HepG2 (cell line): ENCODE measurements around the gene PSD. TPM values are rescaled to one million over a fixed set of nuclear protein-coding genes. Genes with fewer than 3 reads are reported as not detected.

Source experiments
- HOXA5 ChIP-seq: sonication (generic); formaldehyde crosslinking; IDR thresholded peaks from 2 replicates; pipeline ENCODE4 v1.4.0; 2020; ENCODE audit warnings: missing genetic modification reagents
- JUND ChIP-seq: sonication (generic); formaldehyde crosslinking; IDR thresholded peaks from 2 replicates; pipeline ENCODE4 v1.8.0; 2022; ENCODE audit warnings: mild to moderate bottlenecking, missing genetic modification reagents
- KMT2B ChIP-seq: IDR thresholded peaks from 2 replicates; pipeline ENCODE4 v1.6.1; 2016; ENCODE audit warnings: missing genetic modification reagents, missing compliant biosample characterization
- REL ChIP-seq: sonication (generic); formaldehyde crosslinking; conservative IDR thresholded peaks from 2 replicates; pipeline ENCODE4 v1.8.0; 2022; ENCODE audit warnings: mild to moderate bottlenecking, missing genetic modification reagents, moderate library complexity
- SRSF4 ChIP-seq: fragments of 200-400 bp; formaldehyde crosslinking; IDR thresholded peaks from one replicate; pipeline ENCODE4 v1.6.1; 2018; ENCODE audit warnings: mild to moderate bottlenecking, low read depth, low read length, moderate library complexity; ENCODE audit not compliant: poor library complexity, severe bottlenecking
- TGIF2 ChIP-seq: IDR thresholded peaks from 2 replicates; pipeline ENCODE4 v1.6.1; 2016; ENCODE audit warnings: control low read depth, missing compliant biosample characterization
- ZNF724P ChIP-seq: sonication (generic); formaldehyde crosslinking; IDR thresholded peaks from 2 replicates; pipeline ENCODE4 v1.8.0; 2022; ENCODE audit warnings: missing genetic modification reagents, borderline replicate concordance
- polyA plus RNA-seq, 8 experiments: library from polyadenylated mRNA; depleted of rRNA in 3 of 8; stranded (reverse) in 7 of 8; unstranded in 1 of 8; fragments of >200 nt; fragmentation: Illumina TruSeq in 4 of 8; extraction: Trizol in 4 of 8; gene quantifications; 2 replicates each; pipeline versions ENCODE4 v1.2.1 to v1.2.3, GENCODE V29; 2011 to 2016; ENCODE audit warnings: low read depth in 4 of 8, missing spikeins in 1 of 8, mixed read lengths in 1 of 8; ENCODE audit not compliant: insufficient read depth in 1 of 8
- total RNA-seq, 5 experiments: library from RNA; depleted of rRNA; stranded (reverse); fragments of >200 nt; fragmentation: Illumina TruSeq; extraction: Trizol; gene quantifications; 2 replicates each; pipeline ENCODE4 v1.2.3, GENCODE V29; 2016; ENCODE audit warnings: low read depth in 1 of 5
- TF ChIP-seq, protein P1 (sequence below): sonication (generic); formaldehyde crosslinking; IDR thresholded peaks from 2 replicates; pipeline ENCODE4 v1.4.0; 2020; ENCODE audit warnings: missing genetic modification reagents, borderline replicate concordance
- TF ChIP-seq, protein P2 (sequence below): sonication (generic); formaldehyde crosslinking; IDR thresholded peaks from 2 replicates; pipeline ENCODE4 v1.5.1; 2020; ENCODE audit warnings: mild to moderate bottlenecking, moderate library complexity, missing genetic modification reagents

PSD gene
- total and polyA plus RNA-seq, 2 of the 13 experiments (the other 11 are each of a cell fraction or from before 2014, with no cell fraction given) = 0.35 to 0.58 TPM

DNA sequence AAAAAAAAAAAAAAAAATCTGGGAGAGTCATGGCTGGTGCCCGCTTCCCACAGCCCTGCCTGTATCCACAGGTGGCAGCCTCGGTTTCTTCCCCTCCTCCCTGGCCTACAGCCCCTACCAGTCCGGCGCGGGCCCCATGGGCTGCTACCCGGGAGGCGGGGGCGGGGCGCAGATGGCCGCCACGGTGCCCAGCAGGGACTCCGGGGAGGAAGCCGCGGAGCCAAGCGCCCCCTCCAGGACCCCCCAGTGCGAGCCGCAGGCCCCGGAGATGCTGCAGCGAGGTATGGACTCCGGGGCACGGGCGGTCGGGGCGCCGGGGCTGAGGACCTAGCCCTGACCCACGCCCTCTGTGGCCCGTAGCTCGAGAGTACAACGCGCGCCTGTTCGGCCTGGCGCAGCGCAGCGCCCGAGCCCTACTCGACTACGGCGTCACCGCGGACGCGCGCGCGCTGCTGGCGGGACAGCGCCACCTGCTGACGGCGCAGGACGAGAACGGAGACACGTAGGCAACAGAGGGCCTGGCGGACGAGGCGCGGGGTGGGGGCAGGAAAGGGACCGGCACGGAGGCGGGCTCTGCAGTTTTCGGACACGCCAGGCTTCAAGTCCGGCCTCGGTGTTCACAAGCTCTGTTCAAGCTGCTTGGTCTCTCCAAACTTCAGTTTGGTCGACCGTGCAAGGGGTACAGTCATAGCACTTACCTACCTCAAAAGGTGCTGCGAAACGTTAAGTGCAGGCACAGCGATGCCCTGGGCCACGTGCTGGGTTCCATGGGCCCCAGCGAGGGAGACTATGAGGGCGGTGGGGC, 19.2 kb downstream of the PSD start (continued):
- TF ChIP-seq, protein P1, sequence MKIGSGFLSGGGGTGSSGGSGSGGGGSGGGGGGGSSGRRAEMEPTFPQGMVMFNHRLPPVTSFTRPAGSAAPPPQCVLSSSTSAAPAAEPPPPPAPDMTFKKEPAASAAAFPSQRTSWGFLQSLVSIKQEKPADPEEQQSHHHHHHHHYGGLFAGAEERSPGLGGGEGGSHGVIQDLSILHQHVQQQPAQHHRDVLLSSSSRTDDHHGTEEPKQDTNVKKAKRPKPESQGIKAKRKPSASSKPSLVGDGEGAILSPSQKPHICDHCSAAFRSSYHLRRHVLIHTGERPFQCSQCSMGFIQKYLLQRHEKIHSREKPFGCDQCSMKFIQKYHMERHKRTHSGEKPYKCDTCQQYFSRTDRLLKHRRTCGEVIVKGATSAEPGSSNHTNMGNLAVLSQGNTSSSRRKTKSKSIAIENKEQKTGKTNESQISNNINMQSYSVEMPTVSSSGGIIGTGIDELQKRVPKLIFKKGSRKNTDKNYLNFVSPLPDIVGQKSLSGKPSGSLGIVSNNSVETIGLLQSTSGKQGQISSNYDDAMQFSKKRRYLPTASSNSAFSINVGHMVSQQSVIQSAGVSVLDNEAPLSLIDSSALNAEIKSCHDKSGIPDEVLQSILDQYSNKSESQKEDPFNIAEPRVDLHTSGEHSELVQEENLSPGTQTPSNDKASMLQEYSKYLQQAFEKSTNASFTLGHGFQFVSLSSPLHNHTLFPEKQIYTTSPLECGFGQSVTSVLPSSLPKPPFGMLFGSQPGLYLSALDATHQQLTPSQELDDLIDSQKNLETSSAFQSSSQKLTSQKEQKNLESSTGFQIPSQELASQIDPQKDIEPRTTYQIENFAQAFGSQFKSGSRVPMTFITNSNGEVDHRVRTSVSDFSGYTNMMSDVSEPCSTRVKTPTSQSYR (CRISPR knock-in tag) = peak; percentile 46
- TF ChIP-seq KMT2B (CRISPR knock-in tag) = peak; percentile 84
- TF ChIP-seq JUND (CRISPR knock-in tag) = no peak
- TF ChIP-seq ZNF724P (CRISPR knock-in tag) = no peak
- 0 out of 2 replicates have a peak, but pooled peaks have one; percentile 48 for TF ChIP-seq TGIF2 (CRISPR knock-in tag)
- TF ChIP-seq, protein P2, sequence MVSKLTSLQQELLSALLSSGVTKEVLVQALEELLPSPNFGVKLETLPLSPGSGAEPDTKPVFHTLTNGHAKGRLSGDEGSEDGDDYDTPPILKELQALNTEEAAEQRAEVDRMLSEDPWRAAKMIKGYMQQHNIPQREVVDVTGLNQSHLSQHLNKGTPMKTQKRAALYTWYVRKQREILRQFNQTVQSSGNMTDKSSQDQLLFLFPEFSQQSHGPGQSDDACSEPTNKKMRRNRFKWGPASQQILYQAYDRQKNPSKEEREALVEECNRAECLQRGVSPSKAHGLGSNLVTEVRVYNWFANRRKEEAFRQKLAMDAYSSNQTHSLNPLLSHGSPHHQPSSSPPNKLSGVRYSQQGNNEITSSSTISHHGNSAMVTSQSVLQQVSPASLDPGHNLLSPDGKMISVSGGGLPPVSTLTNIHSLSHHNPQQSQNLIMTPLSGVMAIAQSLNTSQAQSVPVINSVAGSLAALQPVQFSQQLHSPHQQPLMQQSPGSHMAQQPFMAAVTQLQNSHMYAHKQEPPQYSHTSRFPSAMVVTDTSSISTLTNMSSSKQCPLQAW (CRISPR knock-in tag) = peak; percentile 50; the same call in 1 of the 2 replicates
- no peak for TF ChIP-seq SRSF4
- peak; percentile 37; the same call in 1 of the 2 replicates for TF ChIP-seq HOXA5 (CRISPR knock-in tag)
- peak; percentile 51 for TF ChIP-seq REL
